HL-60 (cell line): ENCODE data around the gene TMC1.

Experiments
- POLR2AphosphoS5 ChIP-seq: IDR thresholded peaks from 2 replicates; pipeline ENCODE4 v1.6.1; 2012; ENCODE audit warnings: low read depth
- REST ChIP-seq: IDR thresholded peaks from 2 replicates; pipeline ENCODE4 v1.6.1; 2012; ENCODE audit warnings: low read depth; ENCODE audit not compliant: insufficient replicate concordance
- TF ChIP-seq, protein P1 (sequence below): IDR thresholded peaks from one replicate; pipeline ENCODE4 v1.5.1; 2011; ENCODE audit warnings: low read length, control low read depth, inconsistent platforms; ENCODE audit not compliant: insufficient read depth

- TF ChIP-seq, protein P1, sequence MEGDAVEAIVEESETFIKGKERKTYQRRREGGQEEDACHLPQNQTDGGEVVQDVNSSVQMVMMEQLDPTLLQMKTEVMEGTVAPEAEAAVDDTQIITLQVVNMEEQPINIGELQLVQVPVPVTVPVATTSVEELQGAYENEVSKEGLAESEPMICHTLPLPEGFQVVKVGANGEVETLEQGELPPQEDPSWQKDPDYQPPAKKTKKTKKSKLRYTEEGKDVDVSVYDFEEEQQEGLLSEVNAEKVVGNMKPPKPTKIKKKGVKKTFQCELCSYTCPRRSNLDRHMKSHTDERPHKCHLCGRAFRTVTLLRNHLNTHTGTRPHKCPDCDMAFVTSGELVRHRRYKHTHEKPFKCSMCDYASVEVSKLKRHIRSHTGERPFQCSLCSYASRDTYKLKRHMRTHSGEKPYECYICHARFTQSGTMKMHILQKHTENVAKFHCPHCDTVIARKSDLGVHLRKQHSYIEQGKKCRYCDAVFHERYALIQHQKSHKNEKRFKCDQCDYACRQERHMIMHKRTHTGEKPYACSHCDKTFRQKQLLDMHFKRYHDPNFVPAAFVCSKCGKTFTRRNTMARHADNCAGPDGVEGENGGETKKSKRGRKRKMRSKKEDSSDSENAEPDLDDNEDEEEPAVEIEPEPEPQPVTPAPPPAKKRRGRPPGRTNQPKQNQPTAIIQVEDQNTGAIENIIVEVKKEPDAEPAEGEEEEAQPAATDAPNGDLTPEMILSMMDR = no peak
- TF ChIP-seq POLR2AphosphoS5 (no peak), REST (no peak)
Measured at GRCh38 chr9:72864327-72864726, 342.9 kb downstream of the TMC1 start.
